Stimulated activated naive CD8-positive, alpha-beta T cell treated with anti-CD3 and anti-CD28 coated beads, Interleukin-15, Interleukin-2, amounts not matched to agents 100 U/mL and 50 U/mL, for 24 hours (primary cell): ENCODE data around the gene FUOM.
"Not testable (repeated sequence)": the region's sequence is repeated elsewhere in the genome, so short reads cannot be mapped to it uniquely, and the experiment has no call there.

ENCODE experiments used
- ATAC-seq: fragments of 150-1000 bp; cut with Tn5 transposase; one replicate; pipeline ENCODE4 v1.10.0; 2021
- DNase-seq: peaks from one replicate; pipeline ENCODE4 v3.0.0; 2021

FUOM gene

GRCh38 chr10:133388236-133388972 lies 30.6 kb upstream of the FUOM start:
- ATAC-seq: no peak

GRCh38 chr10:133386951-133387350 lies 29.1 kb upstream of the FUOM start:
- not testable (repeated sequence) for DNase-seq, ATAC-seq

More at GRCh38 chr10:133388236-133388972, 30.6 kb upstream of the FUOM start:
- DNase-seq: no peak

- no peak for DNase-seq
- no peak for ATAC-seq
Measured at GRCh38 chr10:133385214-133385613, 27.4 kb upstream of the FUOM start.

GRCh38 chr10:133384071-133384470 lies 26.3 kb upstream of the FUOM start:
- ATAC-seq: no peak
- no peak for DNase-seq

GRCh38 chr10:133383551-133383950 lies 25.7 kb upstream of the FUOM start:
- DNase-seq (no peak), ATAC-seq (no peak)

GRCh38 chr10:133381036-133381435 lies 23.2 kb upstream of the FUOM start:
- DNase-seq (no peak), ATAC-seq (no peak)

- DNase-seq (no peak), ATAC-seq (no peak)
Measured at GRCh38 chr10:133379801-133380666, 22.2 kb upstream of the FUOM start.

- DNase-seq (peak; percentile 77), ATAC-seq (peak; percentile 72)
Measured at GRCh38 chr10:133379152-133379800, 21.5 kb upstream of the FUOM start, which contains the start of gene PAOX. Gene PAOX (plus strand): TSS chr10:133379262. CDS start chr10:133379317, 55 bp downstream.

- ATAC-seq: peak; percentile 45
- peak; percentile 67 for DNase-seq
Measured at GRCh38 chr10:133378251-133379096, 20.7 kb upstream of the FUOM start.

GRCh38 chr10:133377818-133378250 lies 20.0 kb upstream of the FUOM start:
- no peak for DNase-seq

GRCh38 chr10:133377025-133377817 lies 19.4 kb upstream of the FUOM start:
- DNase-seq (no peak), ATAC-seq (no peak)

More at GRCh38 chr10:133377818-133378250, 20.0 kb upstream of the FUOM start:
- no peak for ATAC-seq

GRCh38 chr10:133376183-133376582 lies 18.4 kb upstream of the FUOM start:
- DNase-seq, ATAC-seq: not testable (repeated sequence)

GRCh38 chr10:133375357-133376115 lies 17.7 kb upstream of the FUOM start:
- no peak for ATAC-seq
- DNase-seq: no peak

GRCh38 chr10:133373174-133374090 lies 15.6 kb upstream of the FUOM start, which contains the start of gene ECHS1:
Gene ECHS1 (minus strand): TSS chr10:133373354. CDS start chr10:133373333, 21 bp downstream.
- peak; percentile 98 for ATAC-seq
- DNase-seq: peak; percentile 98

- DNase-seq (no peak), ATAC-seq (no peak)
Measured at GRCh38 chr10:133372507-133372906, 14.7 kb upstream of the FUOM start.

- no peak for ATAC-seq
Measured at GRCh38 chr10:133370030-133370786, 12.4 kb upstream of the FUOM start.

GRCh38 chr10:133368153-133368552 lies 10.3 kb upstream of the FUOM start:
- ATAC-seq: no peak
- no peak for DNase-seq

More at GRCh38 chr10:133370030-133370786, 12.4 kb upstream of the FUOM start:
- no peak for DNase-seq

- not testable (repeated sequence) for ATAC-seq, DNase-seq
Measured at GRCh38 chr10:133367461-133367860, 9.6 kb upstream of the FUOM start.
